22Rv1 (cell line): Measurements from ENCODE around the gene ITM2B.

Source experiments
- CTCF ChIP-seq: fragments of 450-650 bp; IDR thresholded peaks from 2 replicates; pipeline ENCODE4 v1.5.1; 2017; ENCODE audit warnings: mild to moderate bottlenecking
- ZFX ChIP-seq: fragments of 450-650 bp; IDR thresholded peaks from 2 replicates; pipeline ENCODE4 v1.6.1; 2017; ENCODE audit warnings: antibody characterized with exemption, borderline replicate concordance

- no peak for TF ChIP-seq CTCF
- TF ChIP-seq ZFX: no peak
Observed at GRCh38 chr13:48194379-48194754, 38.6 kb upstream of the ITM2B start.
